HCT116 (cell line): Measurements from ENCODE around the gene RHBDD1. TPM values are rescaled to one million over a fixed set of nuclear protein-coding genes. Genes with fewer than 3 reads are reported as not detected.

Experiments
- ATAC-seq: fragments of 200-7000 bp; cut with Tn5 transposase; 2 replicates; pipeline ENCODE4 v1.9.1; 2020; ENCODE audit warnings: mild to moderate bottlenecking, moderate library complexity
- BruUV-seq: library from RNA; stranded (reverse); fragments of 400-500 nt; replicated peaks from 2 replicates; lab custom pipeline; 2021; lab: Mats Ljungman, UMichigan
- CTCF ChIA-PET: fragments of 300-600 bp; sonication (Branson Sonifier 250); formaldehyde crosslinking; loops from one replicate; lab custom pipeline; 2021; ENCODE audit warnings: antibody characterized with exemption; lab: Charles Lee
- POLR2A ChIA-PET: fragments of 300-600, 350-600 bp; sonication (Branson Sonifier 250); formaldehyde crosslinking; loops from one replicate; lab custom pipeline; 2021; ENCODE audit warnings: antibody characterized with exemption; lab: Charles Lee
- RAD21 ChIA-PET, 2 experiments: fragments of 300-600 bp; sonication (Branson Sonifier 250); formaldehyde crosslinking; loops; one replicate each; lab custom pipeline; 2023; ENCODE audit warnings: low total read pairs in 2 of 2; ENCODE audit not compliant: uncharacterized antibody in 2 of 2, unreplicated experiment in 2 of 2, low non-redundant PET in 1 of 2; lab: Charles Lee
- DNase-seq: peaks from one replicate; pipeline ENCODE4 v3.0.0-alpha.2; 2010; ENCODE audit warnings: low read depth, low spot score
- H2AFZ ChIP-seq: fragments of 200-600 bp; shearing (Covaris generic), sonication (generic); 2 replicates; pipeline ENCODE4 v1.6.1; 2017; ENCODE audit warnings: low read depth, mixed run types, mixed read lengths, antibody characterized with exemption, low read length; ENCODE audit not compliant: poor library complexity, severe bottlenecking
- H3K27ac ChIP-seq: 2 replicates; pipeline ENCODE4 v1.5.1; 2012; ENCODE audit warnings: low read depth, low read length
- H3K27me3 ChIP-seq: fragments of 200-600 bp; sonication (generic); 2 replicates; pipeline ENCODE4 v1.6.1; 2016; ENCODE audit warnings: mixed run types, low read length, mixed read lengths; ENCODE audit not compliant: insufficient read depth
- H3K36me3 ChIP-seq, 2 experiments: fragments of 200-500 bp in 1 of 2; fragments of 200-600 bp in 1 of 2; sonication (Bioruptor generic) in 1 of 2; sonication (generic) in 1 of 2; 2 replicates each; pipeline versions ENCODE4 v1.5.1 to v1.6.1; 2014 to 2016; ENCODE audit warnings: low read length in 2 of 2, inconsistent platforms in 1 of 2, mixed read lengths in 1 of 2, mixed run types in 1 of 2; ENCODE audit not compliant: insufficient read depth in 2 of 2, control insufficient read depth in 1 of 2
- H3K4me1 ChIP-seq, 2 experiments: fragments of 200-600 bp in 1 of 2; sonication (generic) in 1 of 2; 2 replicates each; pipeline versions ENCODE4 v1.5.1 to v1.6.1; 2012 to 2017; ENCODE audit warnings: low read length in 2 of 2, inconsistent platforms in 1 of 2, mild to moderate bottlenecking in 1 of 2, mixed read lengths in 1 of 2, mixed run types in 1 of 2, moderate library complexity in 1 of 2; ENCODE audit not compliant: insufficient read depth in 2 of 2, control insufficient read depth in 1 of 2
- H3K4me2 ChIP-seq: fragments of 200-600 bp; sonication (generic); 2 replicates; pipeline ENCODE4 v1.6.1; 2017; ENCODE audit warnings: mixed run types, low read length, mixed read lengths
- H3K4me3 ChIP-seq, 2 experiments: fragments of 200-600 bp in 1 of 2; sonication (generic) in 1 of 2; replicated peaks in 1 of 2; 2 replicates each; pipeline ENCODE4 v1.5.1; 2011 to 2016; ENCODE audit warnings: low read length in 2 of 2, control low read depth in 1 of 2, low read depth in 1 of 2, mild to moderate bottlenecking in 1 of 2, mixed read lengths in 1 of 2, mixed run types in 1 of 2
- H3K79me2 ChIP-seq: fragments of 200-600 bp; sonication (generic); 2 replicates; pipeline ENCODE4 v1.6.1; 2017; ENCODE audit warnings: mild to moderate bottlenecking, mixed run types, low read length, moderate library complexity, mixed read lengths; ENCODE audit not compliant: insufficient read depth
- H3K9ac ChIP-seq: fragments of 200-600 bp; sonication (generic); 2 replicates; pipeline ENCODE4 v1.6.1; 2016; ENCODE audit warnings: low read length, mixed read lengths
- H3K9me2 ChIP-seq: fragments of 200-600 bp; sonication (generic), shearing (Covaris generic); 2 replicates; pipeline ENCODE4 v1.6.1; 2017; ENCODE audit warnings: mixed run types, mild to moderate bottlenecking, moderate library complexity; ENCODE audit not compliant: insufficient read depth
- H3K9me3 ChIP-seq, 2 experiments: fragments of 200-500 bp in 1 of 2; fragments of 200-600 bp in 1 of 2; sonication (Bioruptor generic) in 1 of 2; sonication (generic) in 1 of 2; 2 replicates each; pipeline ENCODE4 v1.6.1; 2014 to 2017; ENCODE audit warnings: low read length in 2 of 2, mixed read lengths in 2 of 2, inconsistent platforms in 1 of 2, low read depth in 1 of 2, mild to moderate bottlenecking in 1 of 2, mixed run types in 1 of 2, moderate library complexity in 1 of 2; ENCODE audit not compliant: control insufficient read depth in 1 of 2, insufficient read depth in 1 of 2
- H4K20me1 ChIP-seq: fragments of 200-600 bp; sonication (generic), shearing (Covaris generic); 2 replicates; pipeline ENCODE4 v1.6.1; 2017; ENCODE audit warnings: mixed run types, mild to moderate bottlenecking, moderate library complexity; ENCODE audit not compliant: insufficient read depth
- CEBPB ChIP-seq: IDR thresholded peaks from 2 replicates; pipeline ENCODE4 v1.6.1; 2012; ENCODE audit warnings: low read depth
- CTCF ChIP-seq, 3 experiments: fragments of 200-600 bp in 1 of 3; sonication (generic) in 1 of 3; IDR thresholded peaks in 2 of 3; conservative IDR thresholded peaks in 1 of 3; 2 replicates each; pipeline ENCODE4 v1.5.1; 2012 to 2017; ENCODE audit warnings: low read depth in 2 of 3, low read length in 2 of 3, antibody characterized with exemption in 1 of 3, borderline replicate concordance in 1 of 3, control low read depth in 1 of 3, mild to moderate bottlenecking in 1 of 3, mixed read lengths in 1 of 3, mixed run types in 1 of 3, moderate library complexity in 1 of 3; ENCODE audit not compliant: insufficient read depth in 1 of 3
- EGR1 ChIP-seq: IDR thresholded peaks from 2 replicates; pipeline ENCODE4 v1.6.1; 2012; ENCODE audit warnings: low read depth
- EZH2 ChIP-seq: fragments of 200-600 bp; sonication (generic); IDR thresholded peaks from 2 replicates; pipeline ENCODE4 v1.6.1; 2017; ENCODE audit warnings: antibody characterized with exemption, mixed run types
- EZH2phosphoT487 ChIP-seq: fragments of 200-600 bp; IDR thresholded peaks from 2 replicates; pipeline ENCODE4 v1.6.1; 2018; ENCODE audit warnings: antibody characterized with exemption, borderline replicate concordance
- MAX ChIP-seq: IDR thresholded peaks from 2 replicates; pipeline ENCODE4 v1.6.1; 2012
- POLR2A ChIP-seq: IDR thresholded peaks from 2 replicates; pipeline ENCODE4 v1.7.0; 2011; ENCODE audit warnings: borderline replicate concordance; ENCODE audit not compliant: insufficient read depth, insufficient read length; ENCODE audit errors: extremely low read depth
- RAD21 ChIP-seq: IDR thresholded peaks from 2 replicates; pipeline ENCODE4 v1.6.1; 2012; ENCODE audit warnings: low read depth, mild to moderate bottlenecking
- REST ChIP-seq: IDR thresholded peaks from 2 replicates; pipeline ENCODE4 v1.6.1; 2012; ENCODE audit warnings: low read depth
- SP1 ChIP-seq: IDR thresholded peaks from 2 replicates; pipeline ENCODE4 v1.6.1; 2012; ENCODE audit warnings: low read depth
- SRF ChIP-seq: IDR thresholded peaks from 2 replicates; pipeline ENCODE4 v1.6.1; 2012; ENCODE audit warnings: low read depth
- ZBTB33 ChIP-seq: IDR thresholded peaks from 2 replicates; pipeline ENCODE4 v1.6.1; 2011; ENCODE audit warnings: mild to moderate bottlenecking, low read length, moderate library complexity; ENCODE audit not compliant: insufficient replicate concordance; ENCODE audit errors: extremely low read depth
- intact Hi-C: fragments of 100-400 bp; cut with micrococcal nuclease; formaldehyde crosslinking; loops from 2 replicates; pipeline ENCODE4 v1.10.0; 2022
- total RNA-seq: library from RNA; stranded (reverse); gene quantifications from one replicate; pipeline ENCODE4 v1.2.1, GENCODE V29; 2021; ENCODE audit not compliant: unreplicated experiment

RHBDD1 gene
- total RNA-seq, 1 experiment from 2014 or later, result 73.8 TPM

GRCh38 chr2:226904592-226904991, 68.7 kb downstream of the RHBDD1 start:
- TF ChIP-seq CEBPB, result no peak
- no peak for TF ChIP-seq ZBTB33
- no peak for TF ChIP-seq RAD21
- no peak for TF ChIP-seq CTCF (IDR thresholded peaks at IDR 0.05 in 2 of 3, conservative IDR thresholded peaks at IDR 0.05 in 1 of 3; ENCODE audit: borderline replicate concordance in 1 of 3, insufficient read depth in 1 of 3, low read depth in 2 of 3, low read length in 2 of 3)
- no peak for TF ChIP-seq SRF
- TF ChIP-seq EGR1, result no peak
- TF ChIP-seq EZH2, result no peak
- TF ChIP-seq MAX, result no peak
- TF ChIP-seq POLR2A, result no peak
- TF ChIP-seq EZH2phosphoT487, result no peak
- no peak for TF ChIP-seq SP1
- TF ChIP-seq REST, result no peak
- ChIA-PET RAD21 (no interaction called here), CTCF (no interaction called here), POLR2A (no interaction called here)
- no peaks in the 10 kb centered on the region for H3K36me3 ChIP-seq
- no peaks in the 10 kb centered on the region for H4K20me1 ChIP-seq
- no peaks in the 10 kb centered on the region for H3K9me2 ChIP-seq
- no peak overlapping the region for H3K4me2 ChIP-seq
- no peak overlapping the region for H3K9ac ChIP-seq
- DNase-seq (no peak), ATAC-seq (no peak)
- intact Hi-C loops, result no loop called here
- no peaks in the 10 kb centered on the region; the same call in 1 of the 2 replicates for H3K79me2 ChIP-seq
- BruUV-seq, result no TSS peak
- no peaks in the 10 kb centered on the region for H3K9me3 ChIP-seq
- H3K27ac ChIP-seq, result no peak overlapping the region
- no peaks in the 10 kb centered on the region for H3K27me3 ChIP-seq
- no peak overlapping the region for H3K4me3 ChIP-seq
- H2AFZ ChIP-seq, result no peak overlapping the region
- H3K4me1 ChIP-seq, result peaks cover 0 to 18% of the 10 kb centered on the region in 2 experiments; a peak in 2 of 4 replicates
